ENCODE measurements around the gene SP2. TPM values are rescaled to one million over a fixed set of nuclear protein-coding genes. Genes with fewer than 3 reads are reported as not detected.

The SP2 gene
- total RNA-seq, 1 donor from 2014 or later: 198 TPM

DNA sequence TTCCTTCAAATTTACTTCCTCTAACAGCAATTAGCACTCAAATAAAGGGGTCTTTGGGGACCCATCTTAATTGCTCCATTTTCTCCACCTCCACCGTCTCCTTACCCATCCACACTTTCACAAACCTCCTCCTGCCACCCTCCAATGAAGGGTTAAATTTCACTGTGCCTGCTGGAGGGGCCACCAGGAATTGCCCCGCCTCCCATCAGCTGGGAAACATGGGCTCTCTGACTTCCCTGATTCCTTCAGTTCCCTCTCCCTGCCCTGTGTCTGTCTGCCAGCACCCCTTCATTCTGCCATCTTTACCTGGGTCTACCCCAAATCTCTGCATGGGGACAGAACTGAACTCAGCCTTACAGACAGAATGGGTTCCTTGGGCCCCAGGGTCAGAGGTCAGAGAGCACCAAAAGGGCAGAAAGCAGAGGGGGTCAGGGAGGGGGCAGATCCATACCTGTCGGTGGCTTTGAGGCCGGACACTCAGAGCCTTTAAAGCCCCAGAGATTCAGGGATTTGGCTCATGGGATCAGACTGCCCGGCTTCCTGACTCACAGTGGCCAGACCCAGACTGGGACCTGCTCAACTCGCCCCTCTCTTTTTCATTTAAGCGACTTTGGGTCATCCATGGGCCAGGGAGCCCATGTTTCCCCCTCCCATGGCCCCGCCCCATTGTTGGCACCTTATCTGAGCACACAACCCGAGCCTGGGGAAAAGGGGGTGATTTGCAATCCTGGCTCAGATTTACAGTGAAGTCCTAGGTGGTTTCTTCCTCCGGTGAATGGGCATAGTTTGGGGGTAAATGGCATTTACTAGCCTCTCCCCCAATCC, 17.6 kb upstream of the SP2 start:
- Histone ChIP-seq H3K9me3 (no peaks in the 10 kb centered on the region), H3K27me3 (no peaks in the 10 kb centered on the region), H3K36me3 (no peaks in the 10 kb centered on the region), H3K4me1 (peaks cover 0 to 5% of the 10 kb centered on the region in 2 donors), H3K4me3 (no peak overlapping the region), H3K27ac (no peak overlapping the region)
- no peak for DNase-seq (ENCODE audit: low spot score in 2 of 2)
- intact Hi-C loops (cut with DNase I): no loop called here
- no peak for TF ChIP-seq CTCF (IDR thresholded peaks at IDR 0.05)

DNA sequence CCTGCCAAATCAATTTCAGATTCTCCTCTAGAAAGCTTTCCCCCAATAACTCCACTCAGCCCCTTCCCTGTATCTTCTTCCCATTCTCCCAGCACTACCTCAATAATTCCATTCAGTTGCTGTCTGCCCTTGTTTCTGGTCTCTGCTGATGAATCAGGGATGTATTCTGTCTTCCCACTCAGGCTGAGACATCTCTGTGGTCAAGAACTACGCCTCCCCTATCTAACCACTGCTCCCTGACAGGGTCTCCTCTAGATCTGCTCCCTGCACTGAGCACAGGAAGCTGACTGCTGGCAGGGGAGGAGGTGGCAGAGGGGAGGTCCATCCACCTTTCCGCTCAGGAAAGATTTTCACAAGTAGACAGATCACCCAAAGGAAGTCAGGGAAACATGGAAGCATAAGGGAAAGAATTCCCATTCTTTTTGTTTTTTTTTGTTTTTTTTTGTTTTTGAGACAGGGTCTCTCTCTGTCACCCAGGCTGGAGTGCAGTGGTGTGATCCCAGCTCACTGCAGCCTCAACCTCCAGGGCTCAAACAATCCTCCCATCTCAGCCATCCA, 16.9 kb upstream of the SP2 start:
- Histone ChIP-seq H3K4me1 (peaks cover 0 to 5% of the 10 kb centered on the region in 2 donors), H3K9me3 (no peaks in the 10 kb centered on the region), H3K36me3 (no peaks in the 10 kb centered on the region), H3K27me3 (no peaks in the 10 kb centered on the region), H3K27ac (no peak overlapping the region), H3K4me3 (no peak overlapping the region)
- no peak for TF ChIP-seq CTCF (IDR thresholded peaks at IDR 0.05)
- no peak for DNase-seq (ENCODE audit: low spot score in 2 of 2)
- intact Hi-C loops (cut with DNase I): no loop called here

- Histone ChIP-seq H3K4me1 (peaks cover 0 to 5% of the 10 kb centered on the region in 2 donors), H3K27ac (no peak overlapping the region), H3K9me3 (no peaks in the 10 kb centered on the region), H3K36me3 (no peaks in the 10 kb centered on the region), H3K27me3 (no peaks in the 10 kb centered on the region), H3K4me3 (no peak overlapping the region)
- intact Hi-C loops (cut with DNase I): no loop called here
- TF ChIP-seq CTCF (IDR thresholded peaks at IDR 0.05): no peak
- DNase-seq (ENCODE audit: low spot score in 2 of 2): no peak
These were observed 16.1 kb upstream of the SP2 start for GRCh38 chr17:47879776-47880454.

DNA sequence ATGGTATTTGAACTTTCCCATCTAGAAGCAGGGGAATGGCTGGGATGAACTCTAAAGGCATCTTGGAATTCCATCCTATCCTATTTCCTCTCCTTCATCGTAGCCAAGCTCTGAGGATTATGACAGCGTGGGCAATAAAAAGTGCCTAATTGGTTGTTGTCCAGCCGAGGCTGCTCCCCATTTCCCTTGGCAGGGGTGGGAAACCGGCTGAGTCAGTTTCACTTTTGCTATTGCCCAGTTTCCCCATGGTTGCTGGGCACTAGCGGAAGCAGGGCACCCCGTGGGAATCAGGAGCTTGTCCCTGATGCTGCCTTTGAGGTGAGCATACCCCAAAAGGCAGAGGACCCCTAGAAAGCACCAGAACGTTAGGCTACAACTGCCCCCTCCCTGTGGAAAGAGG, 13.8 kb upstream of the SP2 start:
- Histone ChIP-seq H3K4me1 (peaks cover 0 to 5% of the 10 kb centered on the region in 2 donors), H3K36me3 (no peaks in the 10 kb centered on the region), H3K4me3 (peak overlapping the region in 1 of 2 donors; percentile 46), H3K27ac (peak overlapping the region in 1 of 2 donors; percentile 30), H3K27me3 (no peaks in the 10 kb centered on the region), H3K9me3 (no peaks in the 10 kb centered on the region)
- TF ChIP-seq CTCF (IDR thresholded peaks at IDR 0.05): no peak
- no peak for DNase-seq (ENCODE audit: low spot score in 2 of 2)
- intact Hi-C loops (cut with DNase I): no loop called here

DNA sequence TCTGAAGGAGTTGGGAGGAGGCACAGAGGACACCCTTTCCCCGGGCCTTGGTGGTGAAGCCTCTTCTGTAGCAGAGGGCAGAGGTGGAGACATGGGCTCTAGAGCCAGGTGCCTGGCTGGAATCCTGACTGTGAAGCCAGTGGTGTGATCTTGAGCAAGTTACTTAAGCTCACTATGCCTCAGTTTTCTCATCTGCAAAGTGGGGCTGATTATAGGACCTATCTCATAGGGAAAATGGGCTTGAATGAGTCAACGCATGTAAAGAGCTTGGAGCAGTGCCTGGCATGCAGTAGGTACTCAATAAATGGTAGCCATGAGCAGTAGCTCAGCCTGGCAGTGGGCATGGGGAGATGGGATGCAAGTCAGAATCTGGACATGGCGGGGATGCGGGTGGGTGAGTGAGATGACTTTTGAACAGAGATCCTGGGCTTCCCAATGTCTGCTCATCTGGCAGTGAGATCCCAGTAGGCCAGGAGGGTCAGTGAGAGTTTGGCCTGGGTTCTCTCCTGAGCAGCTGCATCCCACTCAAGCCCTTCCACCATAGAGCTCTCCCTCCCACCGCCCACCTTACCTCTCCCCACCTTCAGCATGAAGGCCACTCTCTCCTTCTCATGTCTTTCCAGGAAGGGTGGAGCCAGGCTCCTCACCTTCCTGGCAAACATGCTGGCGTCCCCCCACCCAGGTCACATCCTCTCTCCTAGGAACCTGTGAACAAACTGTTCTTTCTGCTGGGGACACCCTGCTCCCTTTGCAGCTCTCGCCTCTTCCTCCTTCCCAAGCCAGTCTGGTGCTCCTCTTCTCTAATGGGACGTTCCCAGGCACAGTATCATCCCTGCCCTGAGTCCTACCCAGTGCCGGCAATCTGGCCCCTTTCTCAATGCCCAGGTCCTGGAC, 13.1 kb upstream of the SP2 start:
- H3K27ac ChIP-seq: peak overlapping the region in 1 of 2 donors; percentile 30
- TF ChIP-seq CTCF (IDR thresholded peaks at IDR 0.05): no peak
- no peaks in the 10 kb centered on the region for H3K36me3 ChIP-seq
- no peak for DNase-seq (ENCODE audit: low spot score in 2 of 2)
- intact Hi-C loops (cut with DNase I): no loop called here
- H3K27me3 ChIP-seq: no peaks in the 10 kb centered on the region
- peaks cover 0 to 5% of the 10 kb centered on the region in 2 donors for H3K4me1 ChIP-seq
- H3K9me3 ChIP-seq: no peaks in the 10 kb centered on the region
- peak overlapping the region in 1 of 2 donors; percentile 46 for H3K4me3 ChIP-seq

Measured in ascending aorta (tissue), 2 donors.